Measurements from ENCODE around the gene PRSS27.
"Not testable (repeated sequence)": the region's sequence is repeated elsewhere in the genome, so short reads cannot be mapped to it uniquely, and the experiment has no call there.

PRSS27 gene

DNA sequence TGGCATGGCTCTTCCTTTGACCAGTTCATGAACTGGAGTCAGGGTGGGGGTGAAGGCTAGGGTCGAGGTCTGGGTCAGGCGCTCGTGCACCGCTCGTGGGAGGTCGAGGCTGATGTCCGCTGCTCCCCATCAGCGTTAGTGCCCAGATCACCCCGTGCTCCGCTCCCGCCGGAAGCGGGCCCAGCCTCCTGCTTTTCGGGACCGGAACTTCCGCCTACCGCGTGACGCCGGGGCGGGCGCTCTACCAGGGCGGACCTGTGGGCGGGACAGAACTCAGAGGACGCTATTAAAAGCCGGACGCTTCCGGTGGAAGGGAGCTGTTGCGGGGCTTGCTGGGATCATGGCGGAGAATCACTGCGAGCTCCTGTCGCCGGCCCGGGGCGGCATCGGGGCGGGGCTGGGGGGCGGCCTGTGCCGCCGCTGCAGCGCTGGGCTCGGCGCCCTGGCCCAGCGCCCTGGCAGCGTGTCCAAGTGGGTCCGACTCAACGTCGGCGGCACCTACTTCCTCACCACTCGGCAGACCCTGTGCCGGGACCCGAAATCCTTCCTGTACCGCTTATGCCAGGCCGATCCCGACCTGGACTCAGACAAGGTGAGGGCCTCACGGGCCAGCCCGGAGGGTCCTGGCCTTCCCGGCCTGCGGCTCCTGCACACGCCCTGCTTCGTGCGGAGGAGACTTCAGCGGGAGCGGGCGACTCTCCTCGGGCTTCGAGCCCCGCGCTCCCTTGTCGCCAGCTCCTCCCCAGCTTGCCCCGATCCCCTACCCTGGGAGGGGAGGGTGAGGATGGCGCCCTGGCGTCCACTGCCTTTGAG, 37.6 kb downstream of the PRSS27 start, which contains the start of gene KCTD5:
Gene KCTD5, plus strand, starts transcription at position 315 of the 813 bp plus-strand sequence. Its CDS starts 26 bp downstream, at position 341.
- H3K27ac ChIP-seq, result peak within 1 kb of the TSS; percentile 73
- no peak for TF ChIP-seq CTCF (IDR thresholded peaks at IDR 0.05)

DNA sequence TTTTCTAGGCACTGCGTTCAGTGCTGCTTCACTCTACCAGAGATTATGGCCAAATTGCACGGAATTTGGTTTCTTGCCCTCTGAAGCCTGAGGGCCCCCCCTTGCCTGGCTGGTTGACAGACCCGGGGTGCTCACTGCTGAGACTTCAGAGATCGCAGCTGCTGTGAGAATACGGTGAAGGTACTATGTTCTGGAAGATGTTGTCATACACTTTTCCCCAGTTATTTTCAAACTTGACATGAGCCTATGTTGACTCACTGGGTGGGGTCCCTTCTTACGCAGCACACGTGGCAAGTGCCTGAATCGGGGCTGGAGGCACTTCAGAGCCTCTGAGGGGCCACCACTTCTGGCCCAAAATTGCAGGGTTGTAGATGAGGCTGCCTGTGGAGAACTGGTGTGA, 39.7 kb downstream of the PRSS27 start:
- H3K27ac ChIP-seq, result not testable (repeated sequence)

DNA sequence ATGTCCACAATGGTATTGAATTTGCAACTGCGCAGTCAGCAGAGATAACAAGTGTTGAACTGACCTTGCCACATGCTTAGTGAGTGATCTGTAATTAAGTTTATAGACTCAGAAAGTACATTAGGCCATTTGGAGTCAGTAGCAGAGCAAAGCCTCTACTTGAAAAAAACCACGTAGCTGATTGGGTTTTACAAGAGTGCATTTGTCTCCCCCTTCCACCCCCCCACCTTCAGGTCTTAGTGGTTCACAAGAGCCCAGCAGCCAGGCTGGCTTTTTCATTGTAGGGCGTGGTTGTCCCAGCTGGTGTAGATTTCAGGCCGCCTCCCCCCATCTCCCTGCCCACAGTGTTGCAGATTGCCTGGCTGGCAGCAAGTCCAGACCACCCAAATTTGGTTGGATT, 40.1 kb downstream of the PRSS27 start:
- H3K27ac ChIP-seq, result not testable (repeated sequence)

- not testable (repeated sequence) for H3K27ac ChIP-seq
Observed at GRCh38 chr16:2678206-2678965, 41.6 kb downstream of the PRSS27 start.

DNA sequence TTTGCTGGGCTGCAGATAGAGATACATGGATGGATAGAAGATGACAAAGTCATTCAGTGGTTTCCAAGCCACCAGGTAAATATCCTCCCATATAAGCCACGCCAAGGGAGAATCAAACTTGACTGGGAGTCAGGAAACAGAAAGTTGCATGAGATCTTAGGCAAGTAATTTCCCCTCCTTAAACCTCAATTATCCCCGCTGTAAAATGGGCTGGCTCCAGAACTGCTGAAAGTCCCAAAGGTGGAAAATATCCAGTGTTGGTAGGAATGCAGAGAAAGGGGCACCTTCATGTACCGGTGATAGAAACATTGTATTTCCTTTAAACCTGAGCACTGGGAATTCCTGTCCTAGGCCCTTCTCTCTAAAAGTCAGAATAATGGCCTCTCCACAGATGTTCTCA, 43.1 kb downstream of the PRSS27 start:
- H3K27ac ChIP-seq, result not testable (repeated sequence)

DNA sequence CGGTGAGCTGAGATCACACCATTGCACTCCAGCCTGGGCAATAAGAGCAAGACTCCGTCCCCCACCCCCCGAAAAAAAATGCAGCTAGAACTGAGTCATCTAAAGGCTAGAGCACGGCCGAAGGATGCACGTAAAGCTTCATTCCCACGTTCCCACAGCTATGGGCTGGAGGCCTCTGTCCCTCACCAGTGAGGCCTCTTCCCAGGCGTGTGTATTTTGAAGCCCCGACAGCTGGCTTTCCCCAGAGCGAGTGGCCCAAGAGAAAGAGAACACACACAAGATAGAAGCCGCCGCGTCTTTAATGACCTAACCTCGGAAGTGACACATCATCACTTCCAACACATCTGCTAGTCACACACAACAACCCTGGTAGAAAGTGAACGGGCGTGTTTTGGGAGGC, 44.3 kb downstream of the PRSS27 start:
- H3K27ac ChIP-seq, result no peak overlapping the region
- TF ChIP-seq ZFX (IDR thresholded peaks at IDR 0.05; ENCODE audit: borderline replicate concordance) (no peak), CTCF (IDR thresholded peaks at IDR 0.05) (no peak)

GRCh38 chr16:2675021-2675420, 45.0 kb downstream of the PRSS27 start:
- no peak for TF ChIP-seq ZFX (IDR thresholded peaks at IDR 0.05; ENCODE audit: borderline replicate concordance)
- no peak for TF ChIP-seq CTCF (IDR thresholded peaks at IDR 0.05)
- H3K27ac ChIP-seq, result no peak overlapping the region

GRCh38 chr16:2673066-2673999, 46.7 kb downstream of the PRSS27 start:
- no peak; the same call in 1 of the 2 replicates for TF ChIP-seq CTCF (IDR thresholded peaks at IDR 0.05)
- TF ChIP-seq ZFX (IDR thresholded peaks at IDR 0.05; ENCODE audit: borderline replicate concordance), result no peak
- peak overlapping the region; percentile 70 for H3K27ac ChIP-seq

DNA sequence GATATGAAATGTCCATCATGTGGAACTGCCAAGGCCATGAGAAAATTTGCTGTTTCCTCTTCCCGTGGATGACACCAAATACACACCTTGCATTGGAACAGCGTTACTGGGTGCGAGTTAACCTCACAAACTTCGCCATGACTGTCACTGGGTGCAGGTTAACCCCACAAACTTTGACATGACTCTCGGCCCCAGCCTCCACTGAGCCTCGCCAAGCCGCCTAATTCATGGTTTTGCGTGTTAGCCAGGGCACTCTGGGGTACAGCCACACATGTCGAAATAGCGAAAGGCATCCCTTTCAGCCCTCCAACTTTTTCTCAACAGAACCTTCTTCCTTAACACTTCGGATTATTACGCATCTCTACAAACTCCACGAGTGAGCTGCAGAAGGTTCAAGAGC, 48.3 kb downstream of the PRSS27 start:
- no peak overlapping the region for H3K27ac ChIP-seq
- no peak for TF ChIP-seq CTCF (IDR thresholded peaks at IDR 0.05)
- TF ChIP-seq ZFX (IDR thresholded peaks at IDR 0.05; ENCODE audit: borderline replicate concordance), result no peak

All from 22Rv1 (cell line).